HepG2 (cell line): ENCODE data around the gene NEURL3. TPM values are rescaled to one million over a fixed set of nuclear protein-coding genes. Genes with fewer than 3 reads are reported as not detected.

Experiments
- KAT8 ChIP-seq: IDR thresholded peaks from 2 replicates; pipeline ENCODE4 v1.6.1; 2016; ENCODE audit warnings: missing genetic modification reagents, missing compliant biosample characterization
- KDM5A ChIP-seq: fragments of 200-600 bp; sonication (generic); IDR thresholded peaks from 2 replicates; pipeline ENCODE4 v1.7.0; 2018; ENCODE audit warnings: antibody characterized with exemption, mild to moderate bottlenecking, low read length, borderline replicate concordance
- MXD4 ChIP-seq: IDR thresholded peaks from 2 replicates; pipeline ENCODE4 v1.6.1; 2016; ENCODE audit warnings: mild to moderate bottlenecking, missing biosample characterization, missing genetic modification reagents
- SALL1 ChIP-seq: sonication (generic); formaldehyde crosslinking; IDR thresholded peaks from 2 replicates; pipeline ENCODE4 v1.8.0; 2022; ENCODE audit warnings: mild to moderate bottlenecking, missing genetic modification reagents
- XRCC5 ChIP-seq: fragments of 200-400 bp; formaldehyde crosslinking; optimal IDR thresholded peaks from 2 replicates; pipeline ENCODE3; 2017; ENCODE audit warnings: mild to moderate bottlenecking, low read length
- ZNF3 ChIP-seq: IDR thresholded peaks from 2 replicates; pipeline ENCODE4 v1.7.0; 2017; ENCODE audit warnings: inconsistent platforms
- ZNF530 ChIP-seq: sonication (generic); formaldehyde crosslinking; IDR thresholded peaks from 2 replicates; pipeline ENCODE4 v1.5.0; 2020; ENCODE audit warnings: low read depth, mild to moderate bottlenecking, missing genetic modification reagents
- polyA plus RNA-seq, 8 experiments: library from polyadenylated mRNA; depleted of rRNA in 3 of 8; stranded (reverse) in 7 of 8; unstranded in 1 of 8; fragments of >200 nt; fragmentation: Illumina TruSeq in 4 of 8; extraction: Trizol in 4 of 8; gene quantifications; 2 replicates each; pipeline versions ENCODE4 v1.2.1 to v1.2.3, GENCODE V29; 2011 to 2016; ENCODE audit warnings: low read depth in 4 of 8, missing spikeins in 1 of 8, mixed read lengths in 1 of 8; ENCODE audit not compliant: insufficient read depth in 1 of 8
- total RNA-seq, 5 experiments: library from RNA; depleted of rRNA; stranded (reverse); fragments of >200 nt; fragmentation: Illumina TruSeq; extraction: Trizol; gene quantifications; 2 replicates each; pipeline ENCODE4 v1.2.3, GENCODE V29; 2016; ENCODE audit warnings: low read depth in 1 of 5
- TF ChIP-seq, protein P1 (sequence below): IDR thresholded peaks from 2 replicates; pipeline ENCODE4 v1.6.1; 2016; ENCODE audit warnings: missing genetic modification reagents, missing compliant biosample characterization
- TF ChIP-seq, protein P2 (sequence below): IDR thresholded peaks from 2 replicates; pipeline ENCODE4 v1.6.1; 2016; ENCODE audit warnings: mild to moderate bottlenecking, missing biosample characterization, missing genetic modification reagents
- TF ChIP-seq, protein P3 (sequence below): sonication (generic); formaldehyde crosslinking; IDR thresholded peaks from 2 replicates; pipeline ENCODE4 v1.4.0; 2020; ENCODE audit warnings: mild to moderate bottlenecking, missing genetic modification reagents
- TF ChIP-seq, protein P4 (sequence below): conservative IDR thresholded peaks from 2 replicates; pipeline ENCODE4 v1.6.1; 2018; ENCODE audit warnings: missing genetic modification reagents
- TF ChIP-seq, protein P5 (sequence below): sonication (generic); formaldehyde crosslinking; IDR thresholded peaks from 2 replicates; pipeline ENCODE4 v1.5.0; 2020; ENCODE audit warnings: mild to moderate bottlenecking, missing genetic modification reagents
- TF ChIP-seq, protein P6 (sequence below): sonication (generic); formaldehyde crosslinking; IDR thresholded peaks from 2 replicates; pipeline ENCODE4 v1.5.0; 2020; ENCODE audit warnings: mild to moderate bottlenecking, missing genetic modification reagents, borderline replicate concordance

Gene NEURL3
- total and polyA plus RNA-seq, 2 of the 13 experiments (the other 11 are each of a cell fraction or from before 2014, with no cell fraction given) = 0.16 to 1.2 TPM

DNA sequence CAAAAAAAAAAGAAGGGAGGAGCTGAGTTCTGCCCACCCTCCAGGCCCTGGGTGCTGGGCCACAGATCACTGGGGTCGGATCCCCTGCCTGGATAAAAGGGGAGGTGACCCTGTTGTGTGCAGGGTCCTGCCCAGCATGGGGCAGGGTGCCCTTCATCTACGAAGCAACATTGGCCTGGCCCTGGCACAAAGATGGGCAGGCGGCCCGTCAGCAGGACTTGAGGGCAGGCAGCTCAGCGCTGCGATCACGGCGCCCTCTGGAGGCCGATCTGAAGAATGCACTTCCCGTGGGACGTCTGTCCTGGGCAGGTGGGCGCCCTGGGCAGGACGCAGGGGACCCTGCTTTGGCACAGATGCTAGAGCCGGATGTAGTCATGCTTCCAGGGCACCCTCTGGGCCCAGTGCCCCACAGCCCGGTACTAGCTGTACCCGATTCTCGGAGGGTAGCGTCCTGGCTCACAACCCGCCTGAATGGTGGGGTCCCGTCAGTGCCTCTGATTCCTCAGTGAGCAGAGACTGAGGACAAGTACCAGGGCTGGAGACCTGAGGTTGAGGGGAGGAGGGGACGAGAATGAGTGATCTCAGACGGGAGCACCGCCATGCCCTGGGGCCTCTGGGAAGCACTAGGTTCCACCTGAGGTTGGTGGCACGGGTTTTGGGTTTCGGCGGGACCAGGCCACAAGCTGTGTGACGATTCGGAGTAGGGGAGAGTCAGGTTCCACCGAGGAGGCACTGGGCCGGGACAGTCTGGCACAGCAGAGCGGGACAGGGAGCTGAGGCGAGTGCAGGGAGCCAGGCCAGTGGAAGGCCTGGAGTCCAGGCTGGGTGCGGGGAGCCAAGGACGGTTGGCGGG lies 49.4 kb upstream of the NEURL3 start (continued):
- TF ChIP-seq ZNF530 (CRISPR knock-in tag) (no peak), KDM5A (no peak), MXD4 (no peak), SALL1 (CRISPR knock-in tag) (peak; percentile 57), ZNF3 (CRISPR knock-in tag) (no peak), KAT8 (CRISPR knock-in tag) (0 out of 2 replicates have a peak, but pooled peaks have one; percentile 36), XRCC5 (peak; percentile 72)
- TF ChIP-seq, protein P1, sequence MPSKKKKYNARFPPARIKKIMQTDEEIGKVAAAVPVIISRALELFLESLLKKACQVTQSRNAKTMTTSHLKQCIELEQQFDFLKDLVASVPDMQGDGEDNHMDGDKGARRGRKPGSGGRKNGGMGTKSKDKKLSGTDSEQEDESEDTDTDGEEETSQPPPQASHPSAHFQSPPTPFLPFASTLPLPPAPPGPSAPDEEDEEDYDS (CRISPR knock-in tag) = peak; percentile 21; the same call in 1 of the 2 replicates
- TF ChIP-seq, protein P2, sequence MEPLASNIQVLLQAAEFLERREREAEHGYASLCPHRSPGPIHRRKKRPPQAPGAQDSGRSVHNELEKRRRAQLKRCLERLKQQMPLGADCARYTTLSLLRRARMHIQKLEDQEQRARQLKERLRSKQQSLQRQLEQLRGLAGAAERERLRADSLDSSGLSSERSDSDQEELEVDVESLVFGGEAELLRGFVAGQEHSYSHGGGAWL (CRISPR knock-in tag) = peak; percentile 29; the same call in 1 of the 2 replicates
- TF ChIP-seq, protein P3, sequence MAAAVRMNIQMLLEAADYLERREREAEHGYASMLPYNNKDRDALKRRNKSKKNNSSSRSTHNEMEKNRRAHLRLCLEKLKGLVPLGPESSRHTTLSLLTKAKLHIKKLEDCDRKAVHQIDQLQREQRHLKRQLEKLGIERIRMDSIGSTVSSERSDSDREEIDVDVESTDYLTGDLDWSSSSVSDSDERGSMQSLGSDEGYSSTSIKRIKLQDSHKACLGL = peak; percentile 25
- TF ChIP-seq, protein P4, sequence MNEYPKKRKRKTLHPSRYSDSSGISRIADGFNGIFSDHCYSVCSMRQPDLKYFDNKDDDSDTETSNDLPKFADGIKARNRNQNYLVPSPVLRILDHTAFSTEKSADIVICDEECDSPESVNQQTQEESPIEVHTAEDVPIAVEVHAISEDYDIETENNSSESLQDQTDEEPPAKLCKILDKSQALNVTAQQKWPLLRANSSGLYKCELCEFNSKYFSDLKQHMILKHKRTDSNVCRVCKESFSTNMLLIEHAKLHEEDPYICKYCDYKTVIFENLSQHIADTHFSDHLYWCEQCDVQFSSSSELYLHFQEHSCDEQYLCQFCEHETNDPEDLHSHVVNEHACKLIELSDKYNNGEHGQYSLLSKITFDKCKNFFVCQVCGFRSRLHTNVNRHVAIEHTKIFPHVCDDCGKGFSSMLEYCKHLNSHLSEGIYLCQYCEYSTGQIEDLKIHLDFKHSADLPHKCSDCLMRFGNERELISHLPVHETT = no peak
- TF ChIP-seq, protein P5, sequence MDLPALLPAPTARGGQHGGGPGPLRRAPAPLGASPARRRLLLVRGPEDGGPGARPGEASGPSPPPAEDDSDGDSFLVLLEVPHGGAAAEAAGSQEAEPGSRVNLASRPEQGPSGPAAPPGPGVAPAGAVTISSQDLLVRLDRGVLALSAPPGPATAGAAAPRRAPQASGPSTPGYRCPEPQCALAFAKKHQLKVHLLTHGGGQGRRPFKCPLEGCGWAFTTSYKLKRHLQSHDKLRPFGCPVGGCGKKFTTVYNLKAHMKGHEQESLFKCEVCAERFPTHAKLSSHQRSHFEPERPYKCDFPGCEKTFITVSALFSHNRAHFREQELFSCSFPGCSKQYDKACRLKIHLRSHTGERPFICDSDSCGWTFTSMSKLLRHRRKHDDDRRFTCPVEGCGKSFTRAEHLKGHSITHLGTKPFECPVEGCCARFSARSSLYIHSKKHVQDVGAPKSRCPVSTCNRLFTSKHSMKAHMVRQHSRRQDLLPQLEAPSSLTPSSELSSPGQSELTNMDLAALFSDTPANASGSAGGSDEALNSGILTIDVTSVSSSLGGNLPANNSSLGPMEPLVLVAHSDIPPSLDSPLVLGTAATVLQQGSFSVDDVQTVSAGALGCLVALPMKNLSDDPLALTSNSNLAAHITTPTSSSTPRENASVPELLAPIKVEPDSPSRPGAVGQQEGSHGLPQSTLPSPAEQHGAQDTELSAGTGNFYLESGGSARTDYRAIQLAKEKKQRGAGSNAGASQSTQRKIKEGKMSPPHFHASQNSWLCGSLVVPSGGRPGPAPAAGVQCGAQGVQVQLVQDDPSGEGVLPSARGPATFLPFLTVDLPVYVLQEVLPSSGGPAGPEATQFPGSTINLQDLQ (CRISPR knock-in tag) = no peak
- TF ChIP-seq, protein P6, sequence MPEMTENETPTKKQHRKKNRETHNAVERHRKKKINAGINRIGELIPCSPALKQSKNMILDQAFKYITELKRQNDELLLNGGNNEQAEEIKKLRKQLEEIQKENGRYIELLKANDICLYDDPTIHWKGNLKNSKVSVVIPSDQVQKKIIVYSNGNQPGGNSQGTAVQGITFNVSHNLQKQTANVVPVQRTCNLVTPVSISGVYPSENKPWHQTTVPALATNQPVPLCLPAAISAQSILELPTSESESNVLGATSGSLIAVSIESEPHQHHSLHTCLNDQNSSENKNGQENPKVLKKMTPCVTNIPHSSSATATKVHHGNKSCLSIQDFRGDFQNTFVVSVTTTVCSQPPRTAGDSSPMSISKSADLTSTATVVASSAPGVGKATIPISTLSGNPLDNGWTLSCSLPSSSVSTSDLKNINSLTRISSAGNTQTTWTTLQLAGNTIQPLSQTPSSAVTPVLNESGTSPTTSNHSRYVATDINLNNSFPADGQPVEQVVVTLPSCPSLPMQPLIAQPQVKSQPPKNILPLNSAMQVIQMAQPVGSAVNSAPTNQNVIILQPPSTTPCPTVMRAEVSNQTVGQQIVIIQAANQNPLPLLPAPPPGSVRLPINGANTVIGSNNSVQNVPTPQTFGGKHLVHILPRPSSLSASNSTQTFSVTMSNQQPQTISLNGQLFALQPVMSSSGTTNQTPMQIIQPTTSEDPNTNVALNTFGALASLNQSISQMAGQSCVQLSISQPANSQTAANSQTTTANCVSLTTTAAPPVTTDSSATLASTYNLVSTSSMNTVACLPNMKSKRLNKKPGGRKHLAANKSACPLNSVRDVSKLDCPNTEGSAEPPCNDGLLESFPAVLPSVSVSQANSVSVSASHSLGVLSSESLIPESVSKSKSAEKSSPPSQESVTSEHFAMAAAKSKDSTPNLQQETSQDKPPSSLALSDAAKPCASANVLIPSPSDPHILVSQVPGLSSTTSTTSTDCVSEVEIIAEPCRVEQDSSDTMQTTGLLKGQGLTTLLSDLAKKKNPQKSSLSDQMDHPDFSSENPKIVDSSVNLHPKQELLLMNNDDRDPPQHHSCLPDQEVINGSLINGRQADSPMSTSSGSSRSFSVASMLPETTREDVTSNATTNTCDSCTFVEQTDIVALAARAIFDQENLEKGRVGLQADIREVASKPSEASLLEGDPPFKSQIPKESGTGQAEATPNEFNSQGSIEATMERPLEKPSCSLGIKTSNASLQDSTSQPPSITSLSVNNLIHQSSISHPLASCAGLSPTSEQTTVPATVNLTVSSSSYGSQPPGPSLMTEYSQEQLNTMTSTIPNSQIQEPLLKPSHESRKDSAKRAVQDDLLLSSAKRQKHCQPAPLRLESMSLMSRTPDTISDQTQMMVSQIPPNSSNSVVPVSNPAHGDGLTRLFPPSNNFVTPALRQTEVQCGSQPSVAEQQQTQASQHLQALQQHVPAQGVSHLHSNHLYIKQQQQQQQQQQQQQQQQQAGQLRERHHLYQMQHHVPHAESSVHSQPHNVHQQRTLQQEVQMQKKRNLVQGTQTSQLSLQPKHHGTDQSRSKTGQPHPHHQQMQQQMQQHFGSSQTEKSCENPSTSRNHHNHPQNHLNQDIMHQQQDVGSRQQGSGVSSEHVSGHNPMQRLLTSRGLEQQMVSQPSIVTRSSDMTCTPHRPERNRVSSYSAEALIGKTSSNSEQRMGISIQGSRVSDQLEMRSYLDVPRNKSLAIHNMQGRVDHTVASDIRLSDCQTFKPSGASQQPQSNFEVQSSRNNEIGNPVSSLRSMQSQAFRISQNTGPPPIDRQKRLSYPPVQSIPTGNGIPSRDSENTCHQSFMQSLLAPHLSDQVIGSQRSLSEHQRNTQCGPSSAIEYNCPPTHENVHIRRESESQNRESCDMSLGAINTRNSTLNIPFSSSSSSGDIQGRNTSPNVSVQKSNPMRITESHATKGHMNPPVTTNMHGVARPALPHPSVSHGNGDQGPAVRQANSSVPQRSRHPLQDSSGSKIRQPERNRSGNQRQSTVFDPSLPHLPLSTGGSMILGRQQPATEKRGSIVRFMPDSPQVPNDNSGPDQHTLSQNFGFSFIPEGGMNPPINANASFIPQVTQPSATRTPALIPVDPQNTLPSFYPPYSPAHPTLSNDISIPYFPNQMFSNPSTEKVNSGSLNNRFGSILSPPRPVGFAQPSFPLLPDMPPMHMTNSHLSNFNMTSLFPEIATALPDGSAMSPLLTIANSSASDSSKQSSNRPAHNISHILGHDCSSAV (CRISPR knock-in tag) = no peak
